ENCODE results near the gene RNF128. TPM values are rescaled to one million over a fixed set of nuclear protein-coding genes. Genes with fewer than 3 reads are reported as not detected.
"Not testable (repeated sequence)": the region's sequence is repeated elsewhere in the genome, so short reads cannot be mapped to it uniquely, and the experiment has no call there.

Gene RNF128
- total RNA-seq, 2 donors from 2014 or later: not detected

DNA sequence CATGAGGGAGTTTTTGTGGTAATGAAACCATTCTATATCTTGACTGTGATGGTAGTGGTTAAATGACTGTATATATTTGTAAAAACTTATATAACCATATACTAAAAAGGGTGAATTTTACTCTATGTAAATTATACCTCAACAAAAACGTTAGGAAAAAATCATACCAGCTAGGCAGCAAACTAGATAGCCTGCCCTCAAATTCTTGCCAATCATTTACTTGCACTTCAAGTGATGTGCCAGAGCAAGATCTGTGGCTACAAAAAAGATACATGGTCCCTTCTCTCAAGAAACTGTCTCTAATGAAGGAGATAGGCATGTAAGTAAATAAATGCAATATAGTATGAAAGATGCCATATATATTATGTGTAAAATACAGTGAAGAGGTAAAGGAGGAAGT is 10.0 kb upstream of the RNF128 start:
- Mint-ChIP-seq H3K4me3 (no peak overlapping the region), H3K27me3 (ENCODE audit: low read depth) (peaks cover 21% of the 10 kb centered on the region), H3K27ac (no peak overlapping the region), H3K9me3 (no peaks in the 10 kb centered on the region), H3K4me1 (ENCODE audit: low read depth) (no peaks in the 10 kb centered on the region), H3K36me3 (ENCODE audit: insufficient read depth in 2 of 2) (no peaks in the 10 kb centered on the region)
- ATAC-seq (replicated peaks in 1 of 2) (no peak), DNase-seq (no peak)

DNA sequence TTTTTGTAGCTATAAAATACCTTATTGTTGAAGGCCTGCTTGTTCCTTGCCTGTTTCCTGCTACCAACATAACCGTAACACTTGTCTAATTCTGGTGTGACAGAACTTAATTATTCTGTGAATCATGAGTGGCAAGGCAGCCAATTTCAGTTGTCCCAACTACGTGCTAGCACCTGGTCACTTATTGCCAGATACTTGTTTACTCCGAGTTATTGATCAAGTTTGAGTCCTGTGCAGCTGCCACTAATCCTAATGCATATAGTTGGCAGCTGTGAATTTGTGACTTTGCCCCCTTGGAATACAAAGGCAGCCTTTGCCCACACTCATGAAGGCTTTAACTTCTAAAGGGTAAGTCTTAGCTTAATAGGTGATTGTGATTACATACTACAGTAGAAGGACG is 7.8 kb upstream of the RNF128 start:
- H3K27ac Mint-ChIP-seq: no peak overlapping the region
- ATAC-seq (replicated peaks in 1 of 2): no peak
- H3K4me3 Mint-ChIP-seq: no peak overlapping the region
- DNase-seq: no peak
- no peaks in the 10 kb centered on the region for H3K9me3 Mint-ChIP-seq
- H3K4me1 Mint-ChIP-seq (ENCODE audit: low read depth): no peaks in the 10 kb centered on the region
- no peaks in the 10 kb centered on the region for H3K36me3 Mint-ChIP-seq (ENCODE audit: insufficient read depth in 2 of 2)
- peaks cover 27% of the 10 kb centered on the region for H3K27me3 Mint-ChIP-seq (ENCODE audit: low read depth)

DNA sequence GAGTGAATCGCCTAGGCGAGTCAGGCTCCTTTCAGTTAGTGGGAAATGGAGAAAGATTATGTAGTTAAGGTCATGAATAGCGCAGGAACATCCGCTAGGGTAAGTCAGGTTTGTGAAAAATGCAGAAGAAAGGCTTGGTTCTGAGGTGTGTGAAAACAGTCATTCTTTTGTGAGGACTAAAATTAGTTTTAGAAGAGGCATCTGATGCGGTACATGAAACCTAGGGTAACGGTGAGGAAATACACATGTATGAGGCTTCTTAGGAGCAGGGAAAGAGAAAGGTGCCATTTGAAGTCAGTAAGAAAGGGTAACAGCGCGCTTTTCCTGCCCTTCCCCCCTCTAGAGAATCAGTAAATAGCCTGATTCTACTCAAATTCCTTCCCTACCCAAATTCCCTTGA is 570 bp upstream of the RNF128 start:
- Mint-ChIP-seq H3K27ac (no peak overlapping the region), H3K4me1 (ENCODE audit: low read depth) (no peaks in the 10 kb centered on the region), H3K36me3 (ENCODE audit: insufficient read depth in 2 of 2) (no peaks in the 10 kb centered on the region), H3K4me3 (peak overlapping the region; percentile 70 to 80), H3K9me3 (no peaks in the 10 kb centered on the region), H3K27me3 (ENCODE audit: low read depth) (peaks cover 67% of the 10 kb centered on the region)
- ATAC-seq (replicated peaks in 1 of 2) (no peak), DNase-seq (no peak)

DNA sequence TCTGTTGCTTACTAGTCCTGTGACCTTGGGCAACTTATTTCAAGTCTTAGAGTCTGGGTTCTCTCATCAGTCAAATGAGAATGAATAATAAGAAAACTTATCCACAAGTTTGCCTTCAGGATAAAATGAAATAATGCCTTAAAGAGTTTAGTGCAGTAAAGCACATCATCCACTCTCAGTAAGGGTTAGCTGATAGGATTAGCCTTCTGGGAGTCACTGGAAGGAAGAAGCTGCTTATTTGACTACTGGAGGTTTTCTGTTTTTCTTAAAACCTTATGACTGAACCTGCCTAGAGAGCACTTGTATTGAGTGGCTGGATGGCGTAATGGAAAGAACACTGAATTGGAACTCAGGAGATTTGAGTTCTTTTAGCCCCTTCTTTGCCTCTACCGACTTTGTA is 1.8 kb downstream of the RNF128 start:
- Mint-ChIP-seq H3K36me3 (ENCODE audit: insufficient read depth in 2 of 2) (no peaks in the 10 kb centered on the region), H3K4me1 (ENCODE audit: low read depth) (no peaks in the 10 kb centered on the region), H3K4me3 (no peak overlapping the region), H3K27ac (no peak overlapping the region), H3K27me3 (ENCODE audit: low read depth) (peaks cover 72% of the 10 kb centered on the region), H3K9me3 (no peaks in the 10 kb centered on the region)
- ATAC-seq (replicated peaks in 1 of 2): no peak
- no peak for DNase-seq

DNA sequence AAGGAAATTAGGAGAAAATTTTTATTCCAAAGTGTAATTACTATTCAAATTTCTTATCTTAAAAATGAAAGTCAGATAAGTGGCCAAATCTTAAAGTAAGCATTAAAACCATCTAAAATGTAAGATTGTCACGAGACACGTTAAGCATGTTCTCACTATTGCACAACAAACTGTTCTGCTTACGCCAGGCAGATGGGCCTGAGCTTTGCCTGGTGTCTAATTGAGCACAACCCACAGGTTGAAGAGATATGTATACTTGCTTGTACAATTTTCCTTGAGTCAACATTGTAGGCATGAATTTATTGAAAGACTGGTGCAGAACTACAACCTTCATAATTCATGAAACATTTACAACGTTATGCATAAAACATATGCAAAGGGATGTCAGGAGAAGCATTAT is 3.9 kb downstream of the RNF128 start:
- H3K9me3 Mint-ChIP-seq: no peaks in the 10 kb centered on the region
- no peaks in the 10 kb centered on the region for H3K36me3 Mint-ChIP-seq (ENCODE audit: insufficient read depth in 2 of 2)
- H3K27me3 Mint-ChIP-seq (ENCODE audit: low read depth): peaks cover 60% of the 10 kb centered on the region
- DNase-seq (no peak), ATAC-seq (replicated peaks in 1 of 2) (no peak)
- no peak overlapping the region for H3K4me3 Mint-ChIP-seq
- H3K4me1 Mint-ChIP-seq (ENCODE audit: low read depth): no peaks in the 10 kb centered on the region
- H3K27ac Mint-ChIP-seq: no peak overlapping the region

DNA sequence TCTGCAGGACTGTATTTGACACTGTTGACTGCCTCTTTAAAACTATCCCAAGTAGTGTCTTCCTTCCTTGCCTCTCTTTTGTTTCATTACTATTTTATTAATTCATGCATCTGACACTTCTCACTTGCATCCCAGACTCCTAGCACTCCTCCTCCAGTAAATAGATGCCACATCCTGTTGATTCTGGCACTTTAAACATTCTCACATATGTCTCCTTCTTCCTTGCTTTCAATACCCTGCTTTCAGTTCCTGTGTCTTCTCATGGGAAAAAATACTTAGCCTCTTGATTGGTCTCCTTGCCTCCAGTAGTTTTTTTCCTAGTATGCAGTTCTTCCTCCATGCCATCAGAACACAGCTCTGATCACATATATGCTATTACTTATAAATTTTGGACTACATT is 5.1 kb downstream of the RNF128 start:
- no peaks in the 10 kb centered on the region for H3K9me3 Mint-ChIP-seq

DNA sequence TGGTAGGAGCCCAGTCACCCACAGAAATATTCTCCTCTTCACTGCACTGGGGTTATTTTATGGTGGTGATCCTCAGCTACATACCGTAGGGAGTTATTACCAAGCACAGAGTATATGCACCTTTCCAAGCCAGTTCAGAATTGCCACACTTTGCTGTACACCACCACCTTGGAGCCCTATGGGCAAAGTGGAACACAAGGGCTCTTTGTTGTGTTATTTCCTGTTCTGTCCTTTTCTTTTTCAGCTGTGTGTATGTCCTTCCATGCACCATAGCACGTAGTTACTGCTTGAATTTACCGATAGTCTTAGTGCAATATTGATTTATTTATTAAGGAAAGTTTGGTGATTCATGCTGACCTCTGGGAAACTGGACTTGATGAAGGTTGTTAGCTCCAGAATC is 8.3 kb downstream of the RNF128 start:
- no peaks in the 10 kb centered on the region for H3K4me1 Mint-ChIP-seq (ENCODE audit: low read depth)
- H3K36me3 Mint-ChIP-seq (ENCODE audit: insufficient read depth in 2 of 2): no peaks in the 10 kb centered on the region
- DNase-seq (no peak), ATAC-seq (replicated peaks in 1 of 2) (no peak)
- peaks cover 39% of the 10 kb centered on the region for H3K27me3 Mint-ChIP-seq (ENCODE audit: low read depth)
- H3K4me3 Mint-ChIP-seq: no peak overlapping the region
- H3K9me3 Mint-ChIP-seq: no peaks in the 10 kb centered on the region
- no peak overlapping the region for H3K27ac Mint-ChIP-seq

More for the DNA sequence above, 5.1 kb downstream of the RNF128 start:
- H3K27me3 Mint-ChIP-seq (ENCODE audit: low read depth): peaks cover 55% of the 10 kb centered on the region
- ATAC-seq (replicated peaks in 1 of 2): no peak
- no peak for DNase-seq
- H3K4me1 Mint-ChIP-seq (ENCODE audit: low read depth): no peaks in the 10 kb centered on the region
- H3K36me3 Mint-ChIP-seq (ENCODE audit: insufficient read depth in 2 of 2): no peaks in the 10 kb centered on the region
- H3K27ac Mint-ChIP-seq: peak overlapping the region; percentile 16
- H3K4me3 Mint-ChIP-seq: no peak overlapping the region

DNA sequence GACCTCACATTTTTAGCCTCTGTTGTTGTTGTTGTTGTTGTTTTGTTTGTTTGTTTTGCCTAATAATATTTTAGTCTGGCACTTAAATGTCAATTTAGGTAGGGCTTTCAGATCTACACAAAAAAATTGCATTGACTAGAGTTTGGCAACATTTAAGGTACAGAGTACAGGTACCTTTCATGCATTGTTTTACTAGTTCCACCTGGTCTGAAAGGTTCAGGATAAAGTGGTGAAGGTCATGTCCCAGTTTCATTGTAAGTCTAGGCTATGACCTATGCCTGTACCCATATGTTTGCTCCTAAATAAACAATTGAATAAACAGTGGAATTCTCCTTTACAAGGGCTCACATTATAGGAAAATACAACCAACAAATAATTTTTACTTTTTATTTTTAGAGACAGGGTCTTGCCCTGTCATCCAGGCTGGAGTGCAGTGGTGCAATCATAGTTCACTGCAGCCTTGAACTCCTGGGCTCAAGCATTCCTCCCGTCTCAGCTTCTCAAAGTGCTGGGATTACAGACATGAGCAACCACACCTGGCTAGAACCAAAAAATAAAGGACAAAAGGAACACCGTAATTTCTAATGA is 13.8 kb downstream of the RNF128 start:
- no peaks in the 10 kb centered on the region for H3K36me3 Mint-ChIP-seq (ENCODE audit: insufficient read depth in 2 of 2)
- no peak for ATAC-seq (replicated peaks in 1 of 2)
- H3K27ac Mint-ChIP-seq: no peak overlapping the region
- H3K4me1 Mint-ChIP-seq (ENCODE audit: low read depth): no peaks in the 10 kb centered on the region
- peaks cover 25% of the 10 kb centered on the region for H3K27me3 Mint-ChIP-seq (ENCODE audit: low read depth)
- H3K4me3 Mint-ChIP-seq: no peak overlapping the region
- H3K9me3 Mint-ChIP-seq: no peaks in the 10 kb centered on the region
- DNase-seq: no peak

DNA sequence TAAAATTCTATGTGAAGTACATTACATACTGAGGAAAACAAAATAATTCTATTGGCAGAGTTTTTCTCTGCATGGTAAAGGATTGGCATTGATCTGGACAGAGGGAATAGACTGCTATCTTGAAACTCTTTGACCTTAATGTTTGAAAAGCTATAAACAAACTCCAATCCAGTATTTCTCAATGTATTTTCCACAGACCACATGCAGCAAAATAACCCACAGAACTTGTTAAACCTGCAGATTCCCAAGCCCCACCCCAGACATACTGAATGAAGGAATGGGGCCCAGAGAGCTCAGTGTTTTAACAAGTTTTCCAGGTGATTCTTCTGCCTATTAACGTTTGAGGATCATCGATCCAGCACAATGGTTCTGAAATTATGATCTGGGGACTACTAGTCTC is 15.7 kb downstream of the RNF128 start:
- DNase-seq (no peak), ATAC-seq (replicated peaks in 1 of 2) (no peak)
- Mint-ChIP-seq H3K27me3 (ENCODE audit: low read depth) (peaks cover 18% of the 10 kb centered on the region), H3K27ac (no peak overlapping the region), H3K4me3 (no peak overlapping the region), H3K4me1 (ENCODE audit: low read depth) (no peaks in the 10 kb centered on the region), H3K9me3 (no peaks in the 10 kb centered on the region), H3K36me3 (ENCODE audit: insufficient read depth in 2 of 2) (no peaks in the 10 kb centered on the region)

DNA sequence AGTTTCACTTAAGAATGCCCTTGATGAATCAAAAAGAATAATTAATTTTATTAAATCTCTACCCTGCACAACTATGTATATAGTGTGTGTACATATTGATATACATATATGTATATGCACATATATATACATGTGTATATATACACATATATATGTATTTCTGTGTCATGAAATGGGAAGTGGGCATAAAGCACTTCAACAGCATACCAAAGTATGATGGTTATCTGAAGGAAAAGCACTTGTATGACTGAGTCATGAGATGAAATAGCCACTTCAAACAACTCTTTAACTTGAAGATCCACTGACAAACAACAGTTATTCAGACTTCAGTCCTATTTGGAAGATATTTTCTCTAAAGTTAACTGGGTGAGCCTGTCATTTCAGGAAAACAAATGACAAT is 16.3 kb downstream of the RNF128 start:
- no peaks in the 10 kb centered on the region for H3K9me3 Mint-ChIP-seq
- DNase-seq (no peak), ATAC-seq (replicated peaks in 1 of 2) (no peak)
- H3K27me3 Mint-ChIP-seq (ENCODE audit: low read depth): peaks cover 12% of the 10 kb centered on the region
- H3K27ac Mint-ChIP-seq: no peak overlapping the region
- H3K4me3 Mint-ChIP-seq: no peak overlapping the region
- H3K4me1 Mint-ChIP-seq (ENCODE audit: low read depth): no peaks in the 10 kb centered on the region
- no peaks in the 10 kb centered on the region for H3K36me3 Mint-ChIP-seq (ENCODE audit: insufficient read depth in 2 of 2)

DNA sequence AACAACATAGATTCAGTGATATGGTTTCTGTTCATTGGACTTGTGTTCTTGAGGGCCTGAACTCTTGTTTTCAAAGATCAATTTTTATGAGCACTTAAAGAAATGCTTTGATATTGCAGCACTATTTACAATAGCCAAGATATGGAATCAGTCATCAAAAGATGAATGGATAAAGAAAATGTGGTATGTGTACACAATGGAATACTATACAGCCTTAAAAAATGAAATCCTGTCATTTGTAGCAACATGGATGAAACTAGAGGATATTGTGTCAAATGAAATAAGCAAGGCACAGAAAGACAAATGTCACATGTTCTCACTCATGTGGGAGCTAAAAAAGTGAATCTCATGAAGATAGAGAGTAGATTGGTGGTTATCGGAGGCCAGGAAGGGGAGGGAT is 21.9 kb downstream of the RNF128 start:
- Mint-ChIP-seq H3K36me3 (ENCODE audit: insufficient read depth in 2 of 2) (peaks cover 1 to 3% of the 10 kb centered on the region in 2 donors), H3K4me1 (ENCODE audit: low read depth) (no peaks in the 10 kb centered on the region), H3K27me3 (ENCODE audit: low read depth) (peaks cover 32% of the 10 kb centered on the region), H3K4me3 (no peak overlapping the region), H3K9me3 (peaks cover 4% of the 10 kb centered on the region in 2 donors), H3K27ac (no peak overlapping the region)
- DNase-seq (no peak), ATAC-seq (replicated peaks in 1 of 2) (no peak)

DNA sequence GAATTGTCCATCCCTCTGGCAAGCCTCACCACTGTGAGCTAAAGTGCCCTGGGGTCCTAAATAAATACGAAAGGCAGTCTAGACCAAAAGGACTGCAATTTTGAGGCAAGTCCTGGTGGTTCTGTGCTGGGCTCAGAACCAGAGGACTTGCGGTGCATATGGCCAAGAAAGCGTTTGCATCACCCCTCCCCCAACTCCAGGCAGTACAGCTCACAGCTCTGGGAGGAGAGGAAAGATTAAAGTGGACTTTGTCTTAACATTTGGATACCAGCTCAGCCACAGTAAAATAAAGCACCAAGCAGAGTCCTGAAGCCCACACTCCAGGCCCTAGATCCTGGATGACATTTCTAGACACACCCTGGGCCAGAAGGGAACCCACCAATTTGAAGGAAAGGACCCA is 24.9 kb downstream of the RNF128 start:
- Mint-ChIP-seq H3K9me3 (peaks cover 4 to 6% of the 10 kb centered on the region in 2 donors), H3K36me3 (ENCODE audit: insufficient read depth in 2 of 2) (peaks cover 1 to 3% of the 10 kb centered on the region in 2 donors), H3K27ac (no peak overlapping the region), H3K4me3 (no peak overlapping the region), H3K27me3 (ENCODE audit: low read depth) (peaks cover 51% of the 10 kb centered on the region), H3K4me1 (ENCODE audit: low read depth) (no peaks in the 10 kb centered on the region)
- DNase-seq (no peak), ATAC-seq (replicated peaks in 1 of 2) (no peak)

DNA sequence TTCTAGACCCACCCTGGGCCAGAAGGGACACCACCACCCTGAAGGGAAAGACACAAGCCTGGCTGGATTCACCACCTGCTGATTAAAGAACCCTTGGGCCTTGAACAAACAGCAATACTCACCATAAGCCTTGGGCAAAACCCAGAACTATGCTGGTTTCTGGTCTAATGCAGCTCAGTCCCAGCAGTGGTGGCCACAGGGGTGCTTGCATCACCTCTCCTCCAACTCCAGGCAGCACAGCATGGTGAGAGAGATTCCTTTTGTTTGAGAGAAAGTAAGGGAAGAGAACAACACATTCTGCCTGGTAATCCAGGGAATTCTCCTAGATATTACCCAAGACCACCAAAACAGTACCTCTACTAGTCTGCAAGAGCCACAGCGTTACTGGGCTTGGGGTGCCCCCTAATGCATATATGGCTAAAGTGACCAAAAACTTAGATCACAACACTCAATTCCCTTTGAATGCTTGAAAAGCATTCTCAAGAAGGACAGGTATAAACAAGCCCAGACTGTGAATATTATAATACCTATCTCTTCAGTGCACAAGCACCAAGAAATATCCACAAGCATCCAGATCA is 25.7 kb downstream of the RNF128 start:
- ATAC-seq (replicated peaks in 1 of 2): no peak
- no peak overlapping the region for H3K27ac Mint-ChIP-seq
- H3K4me3 Mint-ChIP-seq: no peak overlapping the region
- H3K4me1 Mint-ChIP-seq (ENCODE audit: low read depth): no peaks in the 10 kb centered on the region
- no peak for DNase-seq
- peaks cover 4 to 6% of the 10 kb centered on the region in 2 donors for H3K9me3 Mint-ChIP-seq
- peaks cover 1 to 3% of the 10 kb centered on the region in 2 donors for H3K36me3 Mint-ChIP-seq (ENCODE audit: insufficient read depth in 2 of 2)
- peaks cover 51% of the 10 kb centered on the region for H3K27me3 Mint-ChIP-seq (ENCODE audit: low read depth)

DNA sequence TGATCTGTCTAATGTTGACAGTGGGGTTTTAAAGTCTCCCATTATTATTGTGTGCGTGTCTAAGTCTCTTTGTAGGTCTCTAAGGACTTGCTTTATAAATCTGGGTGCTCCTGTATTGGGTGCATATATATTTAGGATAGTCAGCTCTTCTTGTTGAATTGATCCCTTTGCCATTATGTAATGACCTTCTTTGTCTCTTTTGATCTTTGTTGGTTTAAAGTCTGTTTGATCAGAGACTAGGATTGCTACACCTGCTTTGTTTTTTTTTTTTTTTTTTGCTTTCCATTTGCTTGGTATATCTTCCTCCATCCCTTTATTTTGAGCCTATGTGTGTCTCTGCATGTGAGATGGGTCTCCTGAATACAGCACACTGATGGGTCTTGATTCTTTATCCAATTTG is 42.8 kb downstream of the RNF128 start:
- not testable (repeated sequence) for H3K36me3 Mint-ChIP-seq (ENCODE audit: insufficient read depth in 2 of 2); H3K4me3 Mint-ChIP-seq; H3K27ac Mint-ChIP-seq; ATAC-seq (replicated peaks in 1 of 2); DNase-seq; H3K9me3 Mint-ChIP-seq; H3K4me1 Mint-ChIP-seq (ENCODE audit: low read depth)
- peaks cover 39% of the 10 kb centered on the region for H3K27me3 Mint-ChIP-seq (ENCODE audit: low read depth)
